TTC549 (cell line): ENCODE measurements around the gene RNF152.

Experiments
- FAIRE-seq: peaks from 2 replicates; lab custom pipeline; 2012; peaks lifted over from hg19 to GRCh38; lab: Jason Lieb, UNC

Gene RNF152

DNA sequence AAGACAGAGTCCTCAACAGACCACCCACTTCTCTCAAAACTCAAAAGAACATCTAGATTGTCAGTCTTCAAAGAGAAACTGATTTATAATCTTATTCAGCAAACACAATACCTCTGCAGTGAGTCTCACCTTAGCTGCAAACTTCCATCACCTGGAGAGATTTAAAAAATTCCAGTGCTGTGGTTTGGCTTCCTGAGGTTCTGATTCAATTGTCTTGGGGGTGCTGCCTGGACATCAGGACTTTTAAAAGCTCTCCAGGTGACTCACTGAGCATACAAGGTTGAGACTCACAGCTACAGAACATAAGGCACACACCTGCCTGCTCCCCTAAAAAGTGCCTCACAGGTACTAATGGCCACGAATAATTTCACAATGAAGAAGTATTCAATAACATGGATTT lies 40.3 kb downstream of the RNF152 start:
- FAIRE-seq, result no peak

DNA sequence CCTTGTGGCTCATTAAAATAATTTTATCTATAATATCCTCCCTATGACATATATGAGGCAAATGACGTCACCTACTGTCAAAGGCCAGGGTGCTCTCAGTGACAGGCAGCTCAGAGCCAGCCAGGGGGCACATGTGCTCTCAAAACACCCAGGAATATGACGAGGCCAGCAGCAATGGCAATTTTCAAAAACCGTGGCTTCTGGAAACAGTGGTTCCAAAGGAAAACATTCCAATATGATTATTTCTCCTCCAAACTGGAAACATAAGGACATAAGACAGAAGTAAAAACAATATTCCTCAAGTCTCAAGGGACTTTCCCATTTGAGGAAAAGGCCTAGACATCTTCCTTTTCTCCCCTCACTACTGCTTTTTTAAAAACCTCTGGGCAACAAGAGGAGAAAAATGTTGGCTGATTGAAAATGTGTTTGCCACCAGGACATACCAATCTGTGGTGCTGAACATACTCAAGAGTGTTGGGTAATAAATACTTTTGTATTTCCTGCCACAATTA lies 40.8 kb downstream of the RNF152 start:
- FAIRE-seq, result no peak

DNA sequence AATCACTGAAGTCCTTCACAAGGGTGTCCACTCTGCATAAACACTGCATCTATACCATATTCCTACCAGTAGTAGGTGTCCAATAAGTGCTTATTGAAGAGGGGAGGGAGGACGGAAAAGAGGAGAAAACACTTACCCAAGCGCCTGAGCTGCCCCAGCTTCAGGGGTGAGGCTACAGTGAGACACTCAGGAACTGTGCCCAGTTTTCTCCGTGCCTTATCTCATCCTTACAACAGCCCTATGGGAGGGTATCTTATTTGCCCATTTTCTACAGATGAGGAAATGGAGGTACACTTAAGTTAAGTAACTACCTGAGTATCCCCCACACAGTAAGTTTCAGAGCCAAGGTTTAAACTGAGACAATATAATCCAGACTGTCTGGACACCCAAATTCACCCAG lies 41.5 kb downstream of the RNF152 start:
- no peak for FAIRE-seq

DNA sequence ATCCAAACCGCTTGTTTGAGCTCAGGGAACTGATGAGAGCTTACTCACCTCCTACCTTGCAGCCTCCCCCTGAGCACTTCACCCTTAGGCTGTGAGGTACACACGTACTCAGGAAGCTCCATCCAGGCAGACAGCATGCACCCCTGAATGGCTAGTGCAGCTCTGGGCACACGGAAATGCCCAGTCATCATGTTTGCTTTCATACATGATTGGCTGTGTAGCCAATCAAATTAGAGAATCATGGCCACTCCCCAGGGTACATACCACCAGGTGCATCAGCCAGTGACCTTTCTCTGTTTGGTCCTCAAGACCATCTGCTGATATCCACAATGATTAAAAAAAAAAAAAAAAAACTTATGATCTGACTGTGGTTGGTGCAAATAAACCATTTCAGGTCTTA lies 42.1 kb downstream of the RNF152 start:
- FAIRE-seq, result no peak

DNA sequence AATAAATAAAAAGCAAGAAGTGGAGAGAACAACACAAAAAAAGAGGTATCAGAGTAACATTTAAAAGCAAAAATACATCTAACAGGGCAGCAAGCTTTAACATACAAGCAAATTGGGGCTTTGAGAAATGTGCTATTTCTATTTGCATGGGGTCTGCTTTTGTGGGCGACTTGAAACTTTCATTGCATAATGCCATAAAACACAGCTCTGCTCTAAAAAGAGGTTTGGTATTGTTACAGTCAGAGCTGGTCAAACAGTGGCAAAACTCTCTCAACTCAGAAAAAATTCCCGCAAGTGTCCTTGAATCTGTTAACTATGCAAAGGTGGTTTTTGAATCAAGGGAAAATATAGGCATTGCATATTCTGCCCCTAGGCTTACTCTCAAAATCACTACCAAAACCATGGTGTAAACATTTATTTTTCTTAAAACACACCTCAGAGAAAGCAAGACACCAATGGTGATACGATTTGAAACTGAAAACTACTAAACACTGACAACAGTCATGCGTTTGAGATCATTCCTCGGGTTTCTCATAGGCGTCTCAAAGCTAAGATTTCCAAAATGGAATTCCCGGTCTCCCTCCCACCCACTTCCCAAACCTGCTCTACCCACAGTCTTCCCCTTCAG lies 45.5 kb downstream of the RNF152 start:
- FAIRE-seq, result no peak

DNA sequence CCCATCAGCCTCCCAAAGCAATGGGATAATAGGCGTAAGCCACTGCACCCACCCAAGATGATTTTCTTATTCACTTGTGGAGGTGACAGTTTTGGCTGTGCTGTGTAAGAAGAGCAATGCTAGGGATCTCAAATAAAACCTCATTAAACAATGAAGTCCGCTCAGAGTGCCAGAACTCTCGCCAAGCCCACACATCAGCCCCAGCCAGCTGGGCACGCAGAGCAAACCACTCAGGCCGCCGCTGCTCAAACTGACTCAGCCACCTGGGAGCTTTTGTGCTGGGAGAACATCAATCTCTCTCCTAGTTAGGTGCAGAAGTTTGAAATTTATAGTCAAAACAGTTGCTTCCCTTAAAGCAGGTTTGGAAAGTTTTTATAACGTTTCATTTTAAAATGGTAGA lies 47.6 kb downstream of the RNF152 start:
- FAIRE-seq, result no peak

DNA sequence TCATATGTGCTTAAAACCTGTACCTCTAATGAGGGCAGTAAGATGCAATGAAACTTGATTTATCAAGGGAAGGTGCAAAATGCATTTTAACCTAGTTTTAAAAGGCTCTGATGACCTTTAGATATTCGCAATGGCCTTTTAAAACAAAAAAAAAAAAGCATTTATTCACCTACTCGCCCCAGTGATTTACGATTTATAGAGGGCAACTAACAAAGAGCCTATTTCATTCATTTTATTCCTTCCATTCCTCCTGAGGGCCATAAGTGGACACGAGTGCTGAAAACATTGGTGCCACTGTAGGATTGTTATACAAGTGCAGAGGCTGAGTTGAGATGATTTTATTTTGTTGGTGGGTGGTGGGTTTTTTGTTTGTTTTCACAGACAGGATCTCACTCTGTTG lies 48.1 kb downstream of the RNF152 start:
- no peak for FAIRE-seq

DNA sequence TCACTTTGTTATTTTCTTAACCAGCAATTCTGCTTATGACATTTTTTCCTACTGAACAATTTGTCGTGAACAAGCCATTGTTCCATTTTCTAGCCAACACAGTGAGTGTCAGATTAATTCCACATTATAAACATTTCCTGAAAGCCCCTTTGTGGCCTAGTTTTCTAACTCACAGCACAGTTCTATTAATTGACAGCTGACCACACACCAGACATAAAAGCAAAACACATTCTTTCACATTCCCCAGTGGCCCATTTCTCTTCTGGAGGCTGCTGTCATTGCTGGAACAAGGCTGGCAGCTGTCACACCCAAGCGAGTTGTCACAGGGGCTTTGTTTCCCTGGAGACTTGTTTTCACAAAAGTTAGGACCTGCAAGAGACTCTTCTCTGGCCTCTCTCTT lies 50.7 kb downstream of the RNF152 start:
- no peak for FAIRE-seq

DNA sequence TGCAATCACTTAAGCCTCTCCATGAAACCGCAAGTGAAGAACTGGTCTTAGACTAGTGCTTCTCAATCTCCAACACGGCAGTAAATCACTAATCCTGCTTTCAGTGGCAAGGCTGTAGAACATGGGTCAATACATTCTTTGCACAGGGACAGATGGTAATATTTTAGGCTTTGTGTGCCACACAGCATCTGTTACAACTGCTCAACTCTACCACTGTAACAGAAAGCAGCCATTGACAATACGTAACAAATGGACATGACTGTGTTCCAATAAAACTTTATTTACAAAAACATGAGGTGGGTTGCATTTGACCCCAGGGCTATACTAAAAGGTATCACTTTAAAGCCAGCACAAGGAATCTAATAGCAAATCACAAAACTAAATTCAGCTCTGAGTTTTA lies 51.1 kb downstream of the RNF152 start:
- no peak for FAIRE-seq

DNA sequence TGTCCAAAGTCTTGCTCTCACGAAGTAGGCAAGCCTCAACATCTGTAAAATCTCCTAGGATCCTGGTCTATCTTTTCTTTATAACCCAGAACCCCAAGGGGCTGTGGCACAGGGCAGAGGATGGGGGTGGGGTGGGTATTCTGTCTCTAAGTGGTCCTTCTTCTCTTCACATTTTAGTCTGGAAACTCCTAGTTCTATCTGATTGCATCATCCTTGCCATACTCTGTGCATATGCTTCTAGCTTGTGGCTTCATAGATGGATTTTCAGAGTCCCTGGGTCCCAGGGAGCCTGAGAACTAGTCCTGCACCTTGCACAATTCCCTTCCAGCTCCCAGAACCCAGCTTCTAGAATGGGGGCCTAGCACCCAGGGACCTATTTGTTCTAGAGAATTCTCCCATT lies 52.5 kb downstream of the RNF152 start:
- no peak for FAIRE-seq

DNA sequence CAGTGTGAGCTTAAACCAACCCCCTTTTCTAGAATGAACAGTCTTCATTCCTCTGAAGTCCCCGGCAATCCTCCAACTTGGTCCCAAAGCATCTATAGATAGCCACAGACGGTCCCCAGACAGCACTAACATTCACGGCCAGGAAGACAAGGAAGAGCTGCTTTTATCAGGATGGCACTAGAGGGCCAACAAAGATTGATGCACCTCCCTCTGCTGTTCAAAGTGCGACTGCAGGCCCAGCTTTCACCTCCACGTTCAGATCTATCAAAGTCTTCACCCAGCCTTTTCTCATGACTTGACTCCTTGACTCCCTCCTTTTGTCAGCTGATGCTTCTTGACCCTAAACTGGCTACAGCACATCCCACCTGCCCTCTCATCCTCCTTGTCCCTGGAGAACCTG lies 54.3 kb downstream of the RNF152 start:
- FAIRE-seq, result no peak

DNA sequence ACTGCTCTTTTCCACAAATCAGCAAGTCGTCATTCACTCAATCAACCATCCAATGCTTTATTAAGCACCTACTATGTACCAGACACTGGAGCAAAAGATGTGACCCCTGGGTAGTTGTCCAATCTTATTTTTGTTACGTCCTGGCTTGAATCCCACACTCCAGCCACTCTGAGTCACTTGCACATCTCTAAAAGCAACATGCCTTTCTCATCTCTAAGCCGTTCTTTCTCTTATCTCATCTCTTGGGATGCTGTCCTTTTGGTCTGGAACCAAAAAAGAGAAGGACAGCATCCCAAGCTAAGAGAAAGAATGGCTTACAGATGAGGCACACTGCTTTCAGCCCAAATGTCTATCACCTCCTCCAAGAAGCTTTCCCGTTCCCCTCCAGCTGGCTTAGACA lies 58.8 kb downstream of the RNF152 start:
- no peak for FAIRE-seq

DNA sequence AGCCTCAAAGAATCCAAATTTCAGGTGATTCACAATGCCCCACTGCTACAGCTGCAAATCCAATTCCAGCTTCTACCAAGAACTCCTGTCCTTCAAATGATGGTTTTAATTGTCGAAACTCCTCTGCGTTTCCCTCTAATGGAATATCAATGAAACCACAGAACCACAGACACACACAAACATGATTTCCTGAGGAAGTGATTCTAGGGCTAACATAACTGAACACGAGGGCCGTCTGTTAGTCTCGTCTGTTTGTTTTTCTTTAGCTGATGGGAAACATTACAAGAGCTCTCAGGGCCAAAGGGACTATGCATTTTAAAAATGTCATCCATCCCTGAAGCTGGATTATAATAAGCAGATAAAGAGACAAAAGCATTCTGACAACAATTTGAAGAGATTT lies 59.4 kb downstream of the RNF152 start:
- FAIRE-seq, result no peak

DNA sequence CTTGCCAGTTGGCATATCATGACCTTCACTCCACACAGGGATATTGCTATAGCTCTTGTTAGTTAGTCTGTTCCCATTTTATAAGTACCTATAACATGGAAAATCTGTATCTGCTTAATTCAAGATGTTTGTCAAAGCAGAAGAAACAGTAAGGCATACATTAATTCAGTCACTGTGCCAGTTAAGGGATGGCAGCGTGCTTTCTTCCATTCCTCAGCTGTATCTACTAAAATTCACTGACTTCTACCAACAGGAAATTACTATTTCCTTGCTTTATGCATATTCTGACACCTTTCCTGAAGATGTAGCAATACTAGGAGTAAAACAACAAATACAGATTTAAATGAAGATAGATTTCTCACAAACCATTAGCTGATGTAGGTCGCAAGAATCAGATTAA lies 59.9 kb downstream of the RNF152 start:
- FAIRE-seq, result no peak

DNA sequence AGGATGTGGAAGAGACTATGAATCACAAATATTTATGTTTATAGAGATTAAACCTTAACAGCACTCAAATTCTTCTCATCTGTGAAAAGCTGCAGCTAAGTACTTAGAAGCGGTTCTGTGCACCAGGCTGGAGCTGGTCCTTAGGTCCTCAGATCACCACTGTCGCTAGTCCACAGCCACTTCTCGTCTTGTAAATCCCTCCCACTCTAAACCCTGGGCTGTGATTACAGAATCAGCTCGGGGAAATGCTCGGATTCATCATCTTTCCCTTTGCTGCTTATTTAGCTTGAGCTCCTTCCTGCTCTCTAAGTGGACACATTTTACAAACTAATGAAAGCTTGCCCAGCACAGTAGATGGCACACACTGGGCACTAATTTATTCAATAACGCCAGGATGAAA lies 61.7 kb downstream of the RNF152 start:
- no peak for FAIRE-seq

DNA sequence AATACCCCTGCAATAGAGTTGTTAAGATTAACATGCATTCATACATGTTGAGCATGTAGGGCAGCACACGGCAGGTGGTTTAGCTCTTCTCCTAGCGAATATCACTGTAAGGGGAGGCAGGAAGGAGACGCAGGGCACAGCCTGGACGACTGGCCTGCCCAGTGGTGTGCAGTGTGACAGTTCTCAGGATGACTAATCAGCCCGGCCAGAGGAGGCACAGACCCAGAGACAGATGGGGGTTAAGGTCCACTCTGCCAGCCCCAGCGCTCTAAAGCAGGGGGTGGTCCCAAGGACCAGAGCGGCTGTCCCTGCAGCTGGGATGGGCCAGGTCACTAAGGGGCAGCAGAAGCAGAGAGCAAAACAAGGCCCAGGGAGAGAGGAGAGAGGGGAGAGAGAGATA lies 63.7 kb downstream of the RNF152 start:
- FAIRE-seq, result no peak

DNA sequence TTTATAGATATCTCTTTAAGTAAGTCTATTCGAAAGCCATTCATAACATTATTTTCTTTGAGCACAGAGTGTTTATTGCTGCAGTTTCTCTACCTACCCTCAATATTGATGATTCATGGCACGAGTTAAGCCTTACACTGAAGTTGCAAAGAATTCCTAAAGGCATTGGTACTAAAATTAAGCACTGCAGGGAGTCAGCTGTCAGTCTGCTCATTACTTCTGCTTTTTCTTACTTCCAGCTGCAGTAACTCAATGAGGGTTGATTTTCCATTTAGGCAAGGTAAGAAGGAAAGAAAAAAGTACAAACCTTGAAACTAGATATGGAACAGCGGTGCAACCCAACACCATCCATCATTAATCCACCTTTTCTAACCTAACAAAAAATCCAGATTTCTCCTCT lies 65.2 kb downstream of the RNF152 start:
- FAIRE-seq, result no peak

DNA sequence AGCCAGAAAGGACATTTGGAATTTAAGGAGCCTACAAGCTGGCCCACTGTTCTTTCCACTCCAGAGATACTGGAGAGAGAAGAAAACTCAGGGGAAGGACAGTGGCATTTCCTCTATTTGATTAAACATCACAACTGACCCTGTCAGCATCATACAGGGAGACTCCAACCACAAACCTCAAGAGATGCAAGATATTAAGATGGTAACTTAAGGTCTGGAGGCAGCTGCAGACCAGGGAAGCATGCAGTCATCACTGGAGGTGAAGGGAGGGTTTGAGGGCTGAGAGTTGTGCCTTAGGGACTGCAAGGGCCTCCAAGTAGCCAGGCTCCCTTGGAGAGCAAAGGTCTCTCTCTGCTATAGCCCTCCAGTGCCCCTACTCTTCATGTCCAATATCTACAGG lies 67.4 kb downstream of the RNF152 start:
- no peak for FAIRE-seq

DNA sequence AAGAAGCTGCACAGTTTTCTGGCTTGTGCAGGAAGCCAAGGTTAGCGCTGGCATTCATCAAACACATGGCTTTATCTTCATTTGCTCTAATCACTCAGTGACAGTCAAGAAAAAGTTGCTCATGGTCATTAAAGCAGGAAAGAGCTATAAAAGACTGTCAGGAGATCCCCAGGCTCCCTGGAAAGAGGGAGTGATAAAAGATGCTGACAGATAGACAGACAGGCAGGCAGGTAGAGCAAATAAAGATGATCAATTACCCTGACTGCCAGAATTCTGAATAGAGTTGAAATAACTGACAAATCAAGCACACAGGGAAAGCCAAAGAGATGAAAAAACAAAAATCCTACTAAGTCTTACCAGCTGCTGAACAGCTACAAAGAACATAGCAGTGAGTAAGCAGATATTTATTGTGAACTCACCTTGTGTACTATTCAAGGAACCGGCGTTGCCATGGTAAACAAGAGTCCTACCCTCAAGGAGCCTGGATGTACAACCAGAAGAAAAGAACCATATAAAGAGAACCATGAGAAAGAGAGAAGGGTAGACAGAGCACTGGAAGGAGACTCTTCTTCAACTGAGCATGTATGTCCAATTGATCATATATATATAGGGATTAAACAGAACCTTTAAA lies 68.0 kb downstream of the RNF152 start:
- FAIRE-seq, result no peak

DNA sequence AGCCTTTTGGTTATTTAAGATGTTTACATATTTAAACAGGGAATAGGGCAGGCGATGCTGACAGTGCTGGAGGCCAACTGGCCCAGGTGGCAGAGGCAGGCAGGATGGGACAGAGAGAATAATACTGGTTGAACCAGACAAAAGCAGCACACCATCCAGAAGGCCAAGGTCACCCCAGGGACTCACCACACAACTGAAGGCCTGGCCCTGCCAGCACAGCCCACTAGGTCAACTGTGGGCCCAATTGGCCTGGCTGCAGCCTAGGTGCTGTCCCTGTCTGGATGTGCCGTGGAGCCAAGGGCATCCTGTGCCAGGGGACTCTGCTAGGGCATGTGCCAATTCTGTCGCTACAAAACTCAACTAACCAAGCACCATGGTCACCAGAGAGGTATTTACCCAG lies 69.2 kb downstream of the RNF152 start:
- no peak for FAIRE-seq

DNA sequence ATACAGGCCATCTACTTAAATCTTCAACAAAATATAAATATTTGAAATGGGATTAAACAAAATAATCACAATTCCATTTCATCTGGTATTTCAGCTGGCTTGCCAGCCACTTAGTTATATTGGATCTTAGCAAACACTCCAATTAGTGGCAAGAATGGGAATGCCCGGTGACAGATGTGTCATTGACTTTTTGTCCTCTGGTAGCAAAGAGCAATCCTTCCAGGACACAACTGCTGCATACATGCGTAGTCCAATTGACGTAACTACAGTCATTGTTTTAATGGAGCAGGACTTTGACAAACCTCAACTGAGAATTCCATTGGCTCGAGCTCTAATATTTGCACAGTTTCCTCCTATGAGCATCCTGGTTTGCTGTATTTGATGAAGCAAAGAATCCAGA lies 69.9 kb downstream of the RNF152 start:
- FAIRE-seq, result no peak

DNA sequence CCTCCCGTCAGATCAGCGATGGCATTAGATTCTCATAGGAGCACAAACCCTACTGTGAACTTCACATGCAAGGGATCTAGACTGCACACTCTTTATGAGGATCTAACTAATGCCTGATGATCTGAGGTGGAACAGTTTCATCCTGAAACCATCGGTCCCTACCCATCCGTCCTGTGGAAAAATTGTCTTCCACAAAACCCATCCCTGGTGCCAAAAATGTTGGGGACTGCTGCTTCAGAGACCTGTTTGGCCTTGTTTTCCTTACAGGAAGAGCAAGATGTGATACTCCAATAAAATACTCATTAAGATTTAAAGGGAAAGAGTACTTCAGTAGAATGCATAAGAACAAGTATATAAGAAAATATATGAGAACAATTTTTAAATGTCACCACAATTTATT lies 71.1 kb downstream of the RNF152 start:
- FAIRE-seq, result no peak

DNA sequence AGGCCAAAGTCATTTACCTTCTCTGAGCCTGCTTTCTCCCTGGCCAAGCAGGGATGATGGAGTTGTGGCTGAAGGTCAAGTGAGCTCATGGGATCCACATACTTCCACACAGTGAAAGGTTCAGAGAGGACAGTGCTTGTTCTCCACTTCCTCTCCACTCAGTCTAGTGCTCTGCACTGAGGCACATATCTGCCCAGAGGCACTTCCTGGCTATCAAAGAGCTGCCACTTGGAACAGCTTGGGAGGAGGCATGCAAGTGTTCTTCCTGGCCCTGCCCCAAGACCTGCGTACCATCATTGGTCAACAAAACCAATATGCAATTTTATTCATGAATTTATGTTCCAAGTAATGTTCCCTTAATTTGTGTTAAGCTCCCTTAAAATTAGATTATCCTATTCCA lies 71.9 kb downstream of the RNF152 start:
- FAIRE-seq, result no peak

DNA sequence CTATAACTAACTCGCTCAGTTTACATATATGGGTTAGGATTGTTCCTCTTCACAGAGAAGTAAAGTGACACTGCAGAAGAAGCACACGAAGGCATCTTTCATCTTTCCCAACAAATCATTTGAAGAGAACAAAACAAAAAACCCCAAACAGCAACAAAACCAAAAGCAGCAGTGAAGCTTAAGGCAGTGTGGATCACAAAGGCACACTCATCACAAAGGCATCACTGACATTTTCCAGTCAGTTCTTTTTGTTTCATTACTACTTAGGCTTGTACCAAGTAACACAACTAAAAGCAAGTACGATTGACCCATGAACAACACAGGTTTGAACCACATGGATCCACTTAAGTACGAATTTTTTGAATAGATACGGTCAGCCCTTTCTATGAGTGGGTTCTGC lies 75.7 kb downstream of the RNF152 start:
- no peak for FAIRE-seq
